ENCODE data around the gene TNIK.
A peak's percentile ranks its signal among the peaks of the same experiment; 100 is the strongest.
"Not testable (repeated sequence)": the region's sequence is repeated elsewhere in the genome, so short reads cannot be mapped to it uniquely, and the experiment has no call there.

Gene TNIK

DNA sequence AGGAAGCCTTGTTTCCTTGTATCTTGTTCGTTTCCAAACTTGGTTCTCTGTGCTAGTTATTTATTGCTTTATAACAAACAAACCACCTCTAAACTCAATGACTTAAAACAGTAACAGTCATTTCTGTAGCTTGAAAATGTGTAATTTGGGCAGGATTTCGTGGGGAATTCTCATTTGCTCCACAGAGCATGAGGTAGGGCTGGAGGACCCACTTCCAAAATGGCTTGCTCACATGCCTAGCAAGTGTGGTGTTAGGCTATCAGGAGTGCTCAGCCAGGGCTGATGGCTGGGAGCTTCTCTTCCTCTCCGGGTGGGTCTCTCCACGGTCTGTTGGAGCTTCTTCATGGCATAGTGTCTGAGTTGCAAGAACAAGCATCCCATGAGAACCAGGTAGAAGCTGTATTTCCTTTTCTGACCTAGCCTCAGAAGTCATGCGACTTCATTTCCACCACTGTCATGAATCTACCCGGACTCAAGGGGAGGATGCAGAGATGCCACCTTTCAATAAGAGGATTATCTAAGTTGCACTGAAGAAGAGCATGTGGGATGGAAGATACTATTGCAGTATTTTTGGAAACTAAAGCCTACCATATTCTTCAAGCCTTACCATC lies 8.2 kb upstream of the TNIK start:
- DNase-seq, result no peak

DNA sequence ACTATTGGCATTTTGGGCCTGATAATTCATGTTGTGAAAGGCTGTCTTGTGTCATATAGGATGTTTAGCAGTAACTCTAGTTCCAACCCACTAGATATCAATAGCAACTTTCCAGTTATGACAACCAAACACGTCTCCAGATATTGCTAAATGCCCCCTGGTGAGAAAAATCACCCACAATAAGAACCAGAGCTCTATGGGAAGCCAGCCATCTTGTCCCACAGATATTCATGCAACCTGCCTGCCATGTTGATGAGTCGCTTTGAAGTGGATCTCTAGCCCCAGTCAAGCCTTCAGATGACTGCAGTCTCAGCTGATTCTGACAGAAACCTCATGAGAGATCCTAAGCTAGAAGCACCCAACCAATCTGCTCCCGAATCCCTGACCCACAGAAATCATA lies 5.6 kb upstream of the TNIK start:
- DNase-seq, result no peak

- no peak for DNase-seq
Measured at GRCh38 chr3:171464462-171464861, 4.3 kb upstream of the TNIK start.

DNA sequence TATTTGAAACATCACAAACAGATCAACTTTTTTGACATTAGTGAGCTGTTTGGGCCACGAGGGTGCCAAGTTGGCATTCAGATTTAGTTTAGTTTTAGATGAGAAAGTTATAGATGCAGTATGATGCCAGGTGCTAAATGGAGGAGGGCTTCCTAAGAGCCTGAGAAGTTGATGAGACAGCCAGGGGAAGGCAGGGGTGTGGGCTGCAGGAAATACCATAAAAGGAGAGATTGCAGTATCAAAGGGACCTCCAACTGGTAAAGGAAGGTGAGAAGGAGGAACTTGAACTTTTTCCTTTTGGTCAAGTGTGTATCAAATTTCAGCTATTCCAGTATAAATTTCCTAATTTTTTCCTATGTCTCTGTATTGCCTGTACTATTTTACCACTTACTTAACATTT lies 2.0 kb upstream of the TNIK start:
- DNase-seq, result no peak

- DNase-seq, result no peak
Measured at GRCh38 chr3:171461525-171461917, 1.3 kb upstream of the TNIK start.

DNA sequence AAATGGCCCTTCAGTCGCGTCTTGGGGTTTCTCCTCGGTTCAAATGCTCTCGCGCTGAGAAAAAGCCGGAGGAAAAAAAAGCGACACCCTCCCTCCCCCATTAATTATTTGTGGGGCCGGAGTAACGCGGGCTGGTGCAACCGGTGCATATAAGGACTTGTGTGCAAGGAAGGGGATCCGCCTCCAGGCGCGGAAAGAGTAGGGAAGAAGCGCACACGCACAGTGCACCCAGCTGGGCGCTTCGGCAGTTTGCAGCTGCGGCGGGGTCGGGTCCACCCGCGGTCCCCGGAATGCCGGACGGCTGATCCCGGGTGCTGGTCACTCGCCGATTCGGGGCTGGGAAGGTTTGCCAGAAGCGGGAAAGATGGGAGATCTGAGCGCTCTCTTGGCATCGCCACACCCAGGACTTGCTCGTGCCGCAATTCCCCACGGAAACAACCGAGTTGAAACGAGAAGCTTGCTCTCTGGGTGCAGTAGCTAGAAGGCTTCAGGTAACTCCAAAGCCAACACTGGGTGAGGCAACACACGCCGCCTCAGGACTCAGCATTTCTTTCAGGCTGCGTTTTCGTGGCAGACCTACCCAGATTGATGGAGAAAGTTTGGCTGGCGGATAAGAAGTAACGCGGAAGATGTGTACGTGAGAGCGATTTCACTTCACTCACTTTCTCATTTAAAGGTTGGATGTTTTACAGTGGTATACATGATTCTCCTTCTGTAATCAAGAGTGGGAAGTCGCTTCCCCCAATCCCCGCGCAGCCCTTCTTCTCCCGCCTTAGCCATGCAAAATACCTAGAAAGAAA lies 720 bp upstream of the TNIK start:
- peak; percentile 28 for DNase-seq

DNA sequence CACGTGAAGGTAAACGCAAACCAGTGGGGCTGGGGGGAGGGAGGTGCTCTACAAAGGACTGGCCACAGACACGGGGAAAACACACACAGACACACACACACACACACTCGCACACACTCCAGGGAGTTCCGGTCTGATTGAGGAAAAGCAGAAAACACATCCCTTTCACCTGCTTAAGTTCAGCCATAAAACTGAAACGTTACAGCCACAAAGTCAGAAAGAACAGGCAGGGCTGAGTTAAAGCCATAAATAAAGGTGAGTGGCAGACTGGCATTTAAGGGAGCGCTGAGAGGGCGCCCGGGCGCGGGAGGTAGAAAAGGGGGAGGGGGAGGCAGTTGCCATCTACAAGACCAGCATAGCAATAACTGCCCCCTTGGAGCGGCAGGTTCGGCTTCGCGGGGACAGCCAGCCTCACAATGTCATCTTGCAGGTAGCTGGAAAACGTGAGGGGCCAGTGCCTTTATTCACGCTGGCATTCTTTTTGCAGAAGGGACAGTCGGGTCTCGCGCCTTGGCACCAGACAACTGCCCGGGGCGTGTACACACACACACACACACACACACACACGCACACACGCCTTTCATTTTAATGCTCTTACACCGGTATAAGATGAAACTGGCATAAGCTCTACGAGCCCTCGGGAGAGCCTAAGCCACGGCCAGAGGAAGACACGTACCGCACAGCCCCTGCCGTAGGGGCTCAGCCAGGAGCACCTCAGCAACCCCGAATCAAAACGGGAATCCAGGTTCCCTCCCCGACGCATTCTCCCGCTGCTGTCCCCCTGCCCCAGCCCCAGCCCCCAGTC lies 866 bp downstream of the TNIK start:
- peak; percentile 53 for DNase-seq

DNA sequence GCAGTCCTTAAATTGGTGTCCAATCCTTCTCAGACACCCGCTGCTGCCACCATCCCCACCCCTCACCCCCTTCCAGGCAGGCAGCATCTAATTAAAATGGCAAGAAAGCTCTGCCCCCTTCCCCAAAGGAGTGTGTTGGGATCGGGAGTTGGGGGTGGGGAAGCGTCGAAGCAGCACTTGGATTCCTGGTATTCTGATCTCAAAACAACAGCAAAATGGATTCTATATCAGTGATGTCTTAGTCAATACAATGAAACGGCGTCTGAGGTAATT lies 1.4 kb downstream of the TNIK start:
- DNase-seq, result no peak

DNA sequence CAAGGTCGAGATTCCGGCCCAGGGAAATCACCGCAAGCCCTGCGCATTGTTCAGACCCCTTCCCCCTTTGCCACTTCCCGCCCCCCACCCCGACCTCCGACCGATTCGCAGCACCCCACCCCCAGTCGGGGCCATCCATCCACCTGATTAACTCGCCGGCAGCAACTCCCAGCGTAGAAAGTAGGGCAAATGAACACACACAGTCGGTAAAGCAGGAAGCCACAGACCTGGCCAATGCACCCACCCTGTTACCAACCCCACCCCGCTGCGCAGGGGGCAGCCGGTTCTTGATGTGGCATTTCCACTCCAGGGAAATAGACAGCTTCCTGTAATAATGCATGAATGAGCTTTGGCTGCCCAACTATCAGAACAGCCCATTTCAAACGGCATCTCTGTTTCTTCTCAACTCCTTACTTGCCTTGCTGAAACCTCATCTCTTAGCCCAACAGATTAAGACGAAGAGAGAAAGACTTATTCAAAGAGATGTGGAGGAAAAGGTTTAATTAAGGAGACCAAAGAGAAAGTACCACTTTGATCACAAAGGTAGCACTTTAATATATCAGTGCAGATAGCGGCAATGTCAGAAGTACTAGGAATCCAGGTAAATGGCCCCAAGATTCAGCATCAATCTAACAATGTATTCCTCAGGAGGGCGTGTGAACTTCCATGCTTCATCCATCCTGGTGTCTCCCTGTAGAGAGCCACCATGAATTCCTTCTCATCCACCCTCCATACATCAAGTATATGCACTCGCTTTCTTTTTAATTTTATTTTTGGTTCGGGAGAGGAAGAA lies 1.9 kb downstream of the TNIK start:
- no peak for DNase-seq

GRCh38 chr3:171457607-171458061 lies 2.6 kb downstream of the TNIK start:
- DNase-seq, result no peak

DNA sequence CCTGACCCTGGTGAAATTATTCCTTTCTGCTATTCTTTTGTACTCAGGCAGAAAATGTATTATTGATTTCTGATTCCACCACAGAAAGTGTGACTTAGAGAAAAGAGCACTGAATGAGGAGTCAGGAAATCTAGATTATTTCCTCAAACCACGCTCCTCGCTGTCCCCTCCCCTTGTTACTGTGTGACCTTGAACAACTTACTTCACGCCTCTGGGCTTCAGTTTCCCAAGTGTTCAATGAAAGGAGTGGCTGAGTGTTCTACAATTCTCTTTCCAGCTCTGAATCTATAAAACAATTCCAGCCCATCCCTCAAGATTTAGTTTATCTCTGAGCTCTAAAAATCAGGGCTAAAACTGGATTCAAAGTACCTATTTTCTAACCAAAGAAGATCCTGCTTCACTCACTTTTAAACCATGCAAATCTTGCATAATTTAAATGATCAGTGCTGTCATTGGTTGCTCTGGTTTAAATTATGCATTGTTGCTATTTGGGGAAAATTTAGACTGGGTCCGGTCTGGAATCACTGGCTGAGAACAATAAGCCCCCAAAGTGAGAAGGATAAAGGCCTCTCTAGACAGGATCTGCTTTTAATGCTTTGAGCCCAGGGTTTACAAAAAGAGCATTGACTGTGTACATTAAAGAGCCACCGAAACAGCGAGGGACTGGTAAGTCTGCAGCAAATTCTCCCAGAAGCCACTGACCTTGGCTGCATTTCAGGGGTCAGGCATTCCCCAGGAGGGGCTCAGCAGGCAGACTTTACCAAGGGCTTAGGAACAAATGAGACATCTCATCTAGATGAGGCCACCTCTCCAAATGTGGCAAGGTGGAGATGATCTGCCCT lies 3.2 kb downstream of the TNIK start:
- DNase-seq, result no peak

DNA sequence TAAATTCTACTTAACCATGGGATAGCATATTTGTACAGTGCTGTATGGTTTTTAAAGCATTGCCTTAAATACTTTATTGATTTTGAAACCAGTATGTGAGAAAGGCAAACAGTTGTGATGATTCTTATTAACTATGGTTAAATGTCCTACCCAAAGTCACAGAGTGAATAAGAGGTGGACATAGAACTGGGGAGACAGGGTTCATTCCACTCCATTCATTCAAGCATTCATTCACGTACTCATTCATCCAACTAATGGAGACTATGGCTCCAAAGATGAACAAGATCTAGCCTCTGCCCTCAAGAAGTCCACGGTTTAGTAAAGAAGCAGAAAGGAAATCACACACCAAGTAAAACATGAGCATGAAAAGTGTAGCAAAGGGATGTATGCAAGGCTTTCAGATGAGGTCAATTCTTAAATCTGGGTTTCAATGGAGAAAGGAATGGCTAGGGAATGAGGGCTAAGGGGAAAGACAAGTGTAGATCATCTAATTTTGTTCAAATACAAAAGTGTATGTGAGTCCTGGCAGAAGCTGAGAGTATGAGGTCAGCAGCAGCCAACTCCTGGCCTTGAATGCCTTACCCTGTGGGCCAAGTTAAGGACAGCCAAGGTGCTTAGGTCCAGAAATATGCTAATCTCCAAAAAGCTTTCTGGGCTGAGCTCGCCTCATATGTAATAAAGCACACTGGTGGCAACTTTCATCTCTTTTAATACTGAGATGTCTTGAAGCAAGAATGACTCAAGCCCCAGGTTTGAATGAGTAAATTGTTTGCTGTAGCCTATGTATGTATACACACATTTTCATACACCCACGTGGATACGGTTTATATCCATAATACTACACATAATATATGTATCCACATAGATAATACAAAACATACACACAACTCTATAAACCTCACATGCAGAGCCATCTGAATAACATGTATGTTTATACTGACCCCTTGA lies 4.3 kb downstream of the TNIK start:
- no peak for DNase-seq

GRCh38 chr3:171454041-171454440 lies 6.2 kb downstream of the TNIK start:
- no peak for DNase-seq

DNA sequence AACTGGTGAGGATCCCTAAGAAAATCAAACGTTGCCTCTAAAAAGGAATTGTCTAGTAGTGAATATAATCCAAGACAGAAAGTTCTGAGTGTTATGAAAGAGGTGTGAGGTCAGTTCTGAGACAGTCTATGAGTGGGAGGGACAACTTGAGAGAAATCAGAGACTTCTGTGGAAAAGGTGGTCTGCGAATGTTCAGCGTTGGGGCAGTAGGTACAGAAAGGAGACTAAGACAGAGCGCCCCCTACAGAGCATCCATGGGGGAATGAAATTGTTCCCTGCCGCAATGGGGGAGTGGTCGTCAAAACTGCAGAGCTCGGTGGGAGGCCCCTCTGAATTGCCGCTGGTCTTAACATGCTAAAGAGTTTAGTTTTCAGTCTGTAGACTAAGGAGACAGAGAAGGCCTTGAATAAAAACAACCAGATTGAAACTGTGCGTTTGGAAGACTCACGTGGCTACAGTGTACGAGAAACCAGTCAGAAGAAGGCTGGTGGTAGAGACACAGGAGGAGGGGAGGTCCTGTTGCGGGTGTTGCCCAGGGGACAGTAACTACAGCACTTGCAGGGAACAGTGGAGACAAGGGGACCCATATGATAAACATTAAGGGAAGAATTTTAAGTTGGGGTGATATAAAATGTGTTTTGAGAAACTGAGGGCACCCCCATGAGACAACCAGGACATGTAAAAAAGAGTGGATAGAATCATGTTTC lies 6.9 kb downstream of the TNIK start:
- no peak for DNase-seq

GRCh38 chr3:171452328-171452727 lies 7.9 kb downstream of the TNIK start:
- no peak for DNase-seq

DNA sequence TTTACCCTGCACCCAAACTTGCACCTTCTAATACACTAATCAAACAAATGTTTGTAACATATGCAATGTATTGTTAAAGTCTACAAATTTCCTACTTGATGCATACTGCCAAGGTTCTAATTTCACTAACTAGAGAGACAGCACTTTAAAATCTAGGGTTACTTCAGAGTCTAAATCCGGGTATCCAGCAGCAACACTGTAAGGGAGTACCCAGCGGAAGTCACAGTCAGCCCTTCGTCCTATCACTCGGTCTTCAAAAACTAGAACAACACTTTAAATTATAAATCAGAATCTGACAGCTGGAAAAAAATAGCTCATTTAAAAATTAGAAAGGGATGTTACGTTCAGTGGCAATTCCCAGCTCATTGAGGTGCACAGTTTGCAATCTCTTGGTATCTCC lies 8.3 kb downstream of the TNIK start:
- no peak for DNase-seq

DNA sequence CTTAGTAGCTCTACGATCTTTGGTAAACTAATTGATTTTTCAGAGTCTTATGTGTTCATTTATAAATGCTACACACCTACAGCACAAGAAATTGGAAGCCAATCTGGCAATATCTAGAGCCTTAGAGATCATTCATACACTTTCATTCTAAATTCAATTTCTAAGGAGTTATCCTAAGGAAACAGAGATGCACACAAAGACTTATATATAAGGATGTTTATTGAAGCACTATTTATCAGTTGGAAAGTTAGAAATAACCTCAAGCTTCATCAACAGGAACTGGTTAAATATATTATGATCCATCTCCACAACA lies 12.7 kb downstream of the TNIK start:
- DNase-seq, result not testable (repeated sequence)

- no peak for DNase-seq
Measured at GRCh38 chr3:171446801-171447578, 13.2 kb downstream of the TNIK start.

DNA sequence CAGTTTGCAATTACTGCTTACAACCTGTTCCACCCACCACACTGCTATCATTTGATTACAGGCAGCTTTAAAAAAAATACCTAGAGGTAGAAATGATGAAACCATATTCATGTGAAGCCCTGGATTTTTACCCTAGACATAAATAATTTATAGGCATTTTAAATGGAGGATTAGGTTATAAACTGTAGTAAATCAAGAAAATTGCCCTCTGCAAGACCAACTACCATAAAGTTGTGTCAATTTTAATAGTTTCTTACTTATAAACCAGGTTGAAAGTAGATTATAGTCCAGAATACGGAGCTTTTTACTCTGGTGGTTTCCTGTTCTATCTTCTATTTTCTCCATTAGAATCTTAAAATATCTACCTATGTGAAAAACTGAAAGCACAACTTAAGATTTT lies 13.9 kb downstream of the TNIK start:
- no peak for DNase-seq

Data from NCI-H748 treated with DMSO at 0.1 percent for 48 hours (cell line).